Activated effector memory CD4-positive, alpha-beta T cell treated with anti-CD3 and anti-CD28 coated beads, Interleukin-2, amount 50 U/mL, for 16 hours (primary cell): Measurements from ENCODE around the gene PALLD.

Source experiments
- DNase-seq: peaks from one replicate; pipeline ENCODE4 v3.0.0-alpha.2; 2020

Gene PALLD

DNA sequence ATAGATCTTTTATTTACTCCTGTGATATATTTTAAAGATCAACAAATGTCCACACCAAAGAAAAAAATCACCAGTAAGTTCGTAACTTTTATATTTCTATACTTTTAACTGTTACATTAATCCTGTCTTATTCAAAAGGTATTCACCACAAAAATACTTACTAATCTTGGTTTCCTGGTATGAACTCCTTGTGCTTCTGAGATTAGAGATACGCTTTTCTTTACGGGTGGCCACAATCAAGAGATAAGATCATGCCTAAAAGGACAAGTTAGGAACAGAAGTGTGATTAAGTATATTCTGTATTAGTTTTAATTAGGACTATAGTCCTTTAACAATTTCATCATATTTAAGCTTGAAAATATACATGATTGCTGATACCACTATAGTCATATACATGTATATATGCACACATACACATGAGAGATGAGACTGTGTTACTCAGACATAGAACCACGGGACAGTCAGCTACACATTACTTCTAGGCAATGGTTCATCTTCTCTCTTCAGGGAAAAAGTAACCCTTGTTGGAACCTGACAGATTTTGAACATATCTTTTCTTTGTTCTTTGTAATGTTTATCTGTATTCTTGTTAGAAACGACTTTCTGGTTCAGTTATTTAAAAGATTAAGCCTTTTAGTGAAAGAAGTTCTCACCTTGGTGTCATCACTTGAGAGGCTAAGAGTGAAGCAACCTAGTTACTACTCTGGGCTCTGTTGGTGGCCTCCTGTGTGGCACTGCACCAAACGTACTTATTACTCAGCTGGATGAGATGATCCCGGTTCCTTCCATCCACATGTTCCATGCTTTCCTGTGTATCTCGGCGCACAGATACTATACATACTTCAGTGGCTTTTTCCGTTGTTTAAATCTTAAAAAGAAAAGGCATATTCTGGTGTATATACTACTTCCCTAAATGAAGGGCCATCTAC lies 367.1 kb downstream of the PALLD start:
- no peak for DNase-seq

GRCh38 chr4:168864821-168865541 lies 368.1 kb downstream of the PALLD start:
- no peak for DNase-seq

DNA sequence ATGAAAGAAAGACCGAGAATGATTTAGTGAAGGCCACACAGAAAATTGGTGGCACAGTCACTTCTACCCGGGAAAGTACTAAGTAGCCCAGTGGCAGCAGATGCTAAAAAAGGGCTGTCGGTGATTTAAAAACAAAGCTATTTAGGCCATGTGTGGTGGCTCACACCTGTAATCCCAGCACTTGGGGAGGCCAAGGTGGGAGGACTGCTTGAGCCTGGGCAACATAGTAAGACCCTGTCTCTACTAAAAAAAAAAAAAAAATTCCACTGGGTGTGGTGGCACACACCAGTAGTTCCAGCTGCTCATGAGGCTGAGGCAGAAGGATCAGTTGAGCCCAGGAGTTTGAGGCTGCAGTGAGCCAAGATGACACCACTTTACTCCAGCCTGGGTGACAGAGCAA lies 369.0 kb downstream of the PALLD start:
- DNase-seq: no peak

DNA sequence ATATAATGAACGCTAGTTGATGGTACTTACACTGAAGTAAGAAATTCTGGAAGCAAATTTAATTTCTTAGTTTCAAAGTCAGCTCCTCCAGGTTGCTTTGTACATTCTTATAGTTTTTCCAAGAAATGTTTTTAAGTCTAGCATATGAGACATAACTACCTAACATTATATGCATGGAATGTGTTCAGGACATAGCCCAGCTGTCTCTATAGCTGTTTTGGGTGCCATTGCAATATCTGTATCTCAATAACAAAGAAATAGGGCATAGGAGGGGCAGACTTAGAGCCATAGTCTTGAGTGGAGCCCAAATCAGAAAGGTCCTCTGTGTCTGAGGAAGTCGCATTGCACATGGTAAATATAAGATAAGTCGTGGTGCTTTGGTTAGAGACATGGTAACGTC lies 369.8 kb downstream of the PALLD start:
- no peak for DNase-seq

DNA sequence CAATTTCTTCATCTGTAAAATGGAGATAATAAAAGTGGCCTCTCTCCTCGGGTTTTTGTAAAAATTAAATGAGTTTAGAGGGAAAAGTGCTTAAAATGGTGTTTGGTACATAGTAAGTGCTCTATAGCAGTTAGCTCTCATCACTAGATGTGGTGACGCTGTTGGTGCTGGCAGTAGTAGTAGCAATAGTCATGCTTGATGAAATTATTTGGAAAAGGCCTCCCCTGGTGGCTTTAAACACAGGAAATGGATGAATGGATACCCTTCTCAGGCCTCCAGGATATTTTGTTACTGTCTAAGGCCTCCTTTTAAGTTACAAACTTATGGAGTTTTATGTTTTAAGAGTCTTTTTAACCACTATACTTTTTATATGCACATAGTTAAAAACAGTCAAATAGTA lies 370.3 kb downstream of the PALLD start:
- no peak for DNase-seq

DNA sequence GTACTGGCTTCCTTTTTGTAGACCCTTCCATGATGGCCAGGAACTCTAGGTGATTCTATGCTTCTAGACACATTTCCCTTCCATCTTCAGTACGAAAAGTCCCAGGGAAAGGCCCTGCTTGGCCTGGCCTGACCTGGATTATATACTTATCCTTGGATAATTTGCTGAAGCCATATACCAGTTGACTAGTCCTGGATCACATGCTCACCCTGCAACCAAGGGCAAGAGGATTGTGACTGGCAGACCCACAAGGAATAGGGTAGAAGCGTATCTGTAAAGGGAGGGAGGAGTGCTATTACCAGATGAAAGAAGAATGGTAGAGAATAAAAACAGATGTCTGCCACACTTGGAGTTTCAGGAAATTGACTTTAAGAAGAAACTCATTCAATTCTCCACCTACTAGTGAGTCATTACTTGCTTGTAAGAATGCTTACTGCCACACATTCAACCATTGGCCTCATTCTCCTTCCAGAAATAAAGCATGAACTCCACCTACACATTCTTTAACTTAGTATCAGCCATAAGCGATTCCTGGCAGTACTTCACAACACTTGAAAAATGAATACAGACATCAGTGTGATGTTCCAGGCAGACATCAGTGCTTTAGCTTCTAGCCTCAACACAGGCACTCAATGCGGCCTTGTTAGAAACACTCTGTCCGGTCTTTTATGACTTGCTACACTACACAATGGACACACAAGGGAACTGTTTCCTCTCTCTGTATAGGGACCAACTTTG lies 371.4 kb downstream of the PALLD start:
- DNase-seq: no peak

GRCh38 chr4:168868802-168869201 lies 371.9 kb downstream of the PALLD start:
- DNase-seq: no peak

GRCh38 chr4:168870004-168870403 lies 373.2 kb downstream of the PALLD start:
- DNase-seq: no peak

GRCh38 chr4:168871632-168872031 lies 374.8 kb downstream of the PALLD start:
- DNase-seq: no peak

DNA sequence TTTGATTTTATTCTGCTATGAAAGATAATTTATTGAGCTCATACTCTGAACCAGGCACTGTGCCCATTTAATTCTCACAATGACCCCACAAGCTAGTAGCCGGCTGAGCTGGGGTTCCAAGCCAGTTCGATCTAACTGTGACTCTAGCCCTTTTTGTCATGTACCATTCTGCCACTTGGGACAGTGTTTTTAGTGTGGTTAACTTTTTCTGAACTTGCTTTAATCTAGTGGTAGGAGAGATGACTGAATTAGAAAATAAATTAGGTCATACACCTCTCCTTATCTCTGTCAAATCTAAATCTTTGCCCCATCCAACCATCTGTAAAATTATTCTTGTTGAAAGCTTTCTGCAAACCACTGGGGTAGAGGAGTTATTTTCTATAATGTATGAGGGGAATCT lies 377.2 kb downstream of the PALLD start:
- no peak for DNase-seq

DNA sequence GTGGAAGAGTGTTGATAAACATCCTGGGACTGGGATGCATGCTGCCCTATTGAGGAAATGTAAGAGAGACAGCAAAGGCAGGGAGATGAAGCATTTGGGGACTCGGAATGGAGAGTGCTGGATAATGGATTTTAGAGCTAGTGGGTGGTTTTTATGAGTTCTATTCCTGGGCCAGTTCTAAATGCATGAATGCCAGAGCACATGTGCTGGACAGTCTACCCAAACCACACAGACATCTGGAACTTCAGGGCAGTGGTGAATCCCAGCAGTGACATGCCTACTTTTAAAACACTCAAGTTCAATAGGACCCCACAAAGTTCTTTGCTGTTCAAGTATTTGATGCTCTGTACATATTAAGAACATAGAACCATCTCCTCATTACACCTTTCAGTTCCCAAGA lies 379.3 kb downstream of the PALLD start:
- no peak for DNase-seq

DNA sequence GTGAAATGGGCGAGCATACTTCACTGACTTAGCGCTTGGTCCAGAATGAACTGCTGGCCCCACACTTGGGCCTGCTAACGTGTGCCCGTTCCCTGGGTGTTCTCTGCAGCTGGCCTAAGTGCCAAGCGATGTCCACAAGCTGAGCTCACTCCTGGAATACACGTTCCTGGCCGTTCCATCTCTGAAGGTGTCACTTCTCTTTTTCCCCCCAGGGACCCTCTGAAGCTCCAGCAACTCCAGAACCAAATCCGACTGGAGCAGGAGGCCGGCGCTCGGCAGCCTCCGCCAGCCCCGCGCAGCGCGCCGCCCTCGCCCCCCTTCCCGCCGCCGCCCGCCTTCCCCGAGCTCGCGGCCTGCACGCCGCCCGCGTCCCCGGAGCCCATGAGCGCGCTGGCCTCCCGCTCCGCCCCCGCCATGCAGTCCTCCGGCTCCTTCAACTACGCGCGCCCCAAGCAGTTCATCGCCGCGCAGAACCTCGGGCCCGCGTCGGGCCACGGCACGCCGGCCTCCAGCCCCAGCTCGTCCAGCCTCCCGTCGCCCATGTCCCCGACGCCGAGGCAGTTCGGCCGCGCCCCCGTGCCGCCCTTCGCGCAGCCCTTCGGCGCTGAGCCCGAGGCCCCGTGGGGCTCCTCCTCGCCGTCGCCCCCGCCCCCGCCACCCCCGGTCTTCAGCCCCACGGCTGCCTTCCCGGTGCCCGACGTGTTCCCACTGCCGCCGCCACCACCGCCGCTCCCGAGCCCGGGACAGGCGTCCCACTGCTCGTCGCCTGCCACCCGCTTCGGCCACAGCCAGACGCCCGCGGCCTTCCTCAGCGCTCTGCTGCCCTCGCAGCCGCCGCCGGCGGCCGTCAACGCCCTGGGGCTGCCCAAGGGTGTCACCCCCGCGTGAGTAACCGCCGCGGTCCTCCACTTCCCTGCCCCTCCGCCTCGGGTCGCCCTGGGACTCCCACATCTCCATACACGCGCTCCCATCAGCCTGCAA lies 380.9 kb downstream of the PALLD start:
- no peak for DNase-seq

DNA sequence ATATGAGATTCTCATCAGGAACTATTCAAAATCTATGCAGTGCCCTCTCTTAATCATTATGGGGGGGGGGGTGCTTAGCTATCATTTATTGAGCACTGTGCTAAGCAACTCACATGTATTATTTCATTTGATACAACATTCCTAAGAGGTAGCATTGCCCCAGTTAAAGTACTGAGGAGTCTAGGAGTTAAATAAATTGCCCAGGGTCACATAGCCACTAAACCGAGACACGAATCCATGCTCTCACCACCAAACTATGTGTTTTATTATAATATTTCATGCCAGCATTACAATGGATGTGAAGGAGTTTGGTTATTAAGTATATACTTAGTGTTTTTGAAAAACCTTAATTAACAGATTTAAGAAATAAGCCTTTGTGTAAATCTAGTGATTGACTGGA lies 381.8 kb downstream of the PALLD start:
- DNase-seq: no peak

- no peak for DNase-seq
These were observed 382.3 kb downstream of the PALLD start for GRCh38 chr4:168879188-168879587.

DNA sequence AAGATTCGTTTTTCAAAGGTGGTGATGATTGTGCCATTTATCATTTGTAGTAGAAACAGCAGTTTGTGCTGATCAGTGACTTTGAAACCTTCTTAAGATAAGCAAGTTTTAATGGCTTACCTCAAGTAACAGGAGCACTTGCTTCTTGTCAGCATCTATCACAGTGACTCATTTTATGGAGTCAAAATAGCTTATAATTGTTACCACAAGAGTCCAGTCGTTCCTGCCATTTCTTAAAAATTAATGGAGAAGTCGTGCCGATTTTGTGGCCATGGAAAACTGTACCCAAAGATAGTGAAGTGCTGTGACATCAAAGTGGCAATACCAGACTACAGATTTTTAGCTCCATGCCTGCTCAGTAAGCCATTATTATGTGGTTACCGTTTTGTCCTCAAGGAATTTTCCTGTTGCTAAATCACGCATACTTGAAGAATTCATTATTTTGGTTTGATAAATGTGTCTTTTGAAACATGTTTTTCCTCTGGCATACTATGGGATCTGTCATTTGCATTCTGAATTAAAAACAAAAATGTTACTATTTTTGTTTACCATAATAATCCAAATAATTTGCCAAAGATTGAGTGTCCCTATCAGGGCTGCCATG lies 383.3 kb downstream of the PALLD start:
- no peak for DNase-seq

GRCh38 chr4:168880811-168881595 lies 384.2 kb downstream of the PALLD start:
- no peak for DNase-seq

DNA sequence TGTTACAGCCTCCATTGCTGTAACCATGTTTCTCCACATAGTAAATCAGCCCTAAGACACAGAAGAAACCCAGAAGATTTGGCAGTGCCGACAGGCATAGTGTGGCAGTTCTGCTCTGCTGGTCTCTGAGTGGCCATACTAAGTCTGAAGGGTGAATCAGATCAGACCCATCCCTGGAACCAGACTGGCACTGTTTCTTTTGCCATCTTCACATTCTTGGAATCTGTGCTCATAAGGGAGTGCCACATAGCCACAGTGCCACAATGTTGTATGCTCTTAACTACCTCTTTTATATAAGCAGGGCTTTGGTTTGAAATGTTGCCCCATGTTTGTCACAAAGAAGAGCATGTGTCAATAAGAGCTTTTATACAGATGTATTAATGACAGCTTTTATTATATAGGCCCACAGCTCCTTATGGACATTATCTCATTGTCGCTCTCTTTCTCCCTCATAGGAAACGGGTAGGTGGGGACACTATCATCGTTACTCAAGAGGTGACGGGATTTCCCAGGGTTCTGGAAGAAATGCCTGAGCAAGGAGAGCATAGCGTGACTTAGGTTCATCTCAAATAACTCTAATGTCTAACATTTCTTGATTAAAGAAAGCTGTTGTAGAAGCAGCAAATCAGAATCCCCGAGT lies 385.0 kb downstream of the PALLD start:
- no peak for DNase-seq

DNA sequence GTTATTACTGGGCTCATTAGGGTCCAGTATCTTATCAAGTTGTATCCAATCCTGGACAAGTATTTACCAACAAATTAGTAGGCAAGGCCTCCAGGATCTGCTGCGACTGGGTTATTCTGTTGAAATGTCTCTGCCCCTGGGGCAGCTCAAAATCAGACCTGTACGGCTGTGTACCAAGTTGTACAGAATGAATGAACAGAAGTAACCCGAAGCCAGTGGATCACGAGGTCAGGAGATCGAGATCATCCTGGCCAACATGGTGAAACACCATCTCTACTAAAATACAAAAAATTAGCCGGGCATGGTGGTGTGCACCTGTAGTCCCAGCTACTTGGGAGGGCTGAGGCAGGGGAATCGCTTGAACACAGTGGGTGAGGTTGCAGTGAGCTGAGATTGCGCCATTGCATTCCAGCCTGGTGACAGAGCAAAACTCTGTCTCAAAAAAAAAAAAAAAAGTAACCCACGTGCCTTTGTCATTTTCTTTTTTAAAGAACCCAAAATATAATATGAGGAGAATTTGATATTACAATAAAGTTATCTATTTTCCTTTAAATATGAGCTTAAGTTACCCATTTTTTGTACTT lies 385.9 kb downstream of the PALLD start:
- no peak for DNase-seq

- DNase-seq: no peak
These were observed 386.7 kb downstream of the PALLD start for GRCh38 chr4:168883513-168883912.
